MM.1S (cell line): ENCODE data around the gene FARP2.
"Not testable (repeated sequence)": the region's sequence is repeated elsewhere in the genome, so short reads cannot be mapped to it uniquely, and the experiment has no call there.

Experiments
- DNase-seq: peaks from one replicate; pipeline ENCODE4 v3.0.0-alpha.2; 2015
- H2AFZ ChIP-seq: fragments of 300-600 bp; sonication (generic); 2 replicates; pipeline ENCODE4 v1.6.0; 2016; ENCODE audit warnings: antibody characterized with exemption, low read length
- H3F3A ChIP-seq: fragments of 300-600 bp; sonication (generic); 2 replicates; pipeline ENCODE4 v1.6.1; 2016; ENCODE audit warnings: mild to moderate bottlenecking, antibody characterized with exemption, low read length, moderate library complexity, mixed read lengths; ENCODE audit not compliant: insufficient read depth
- H3K27ac ChIP-seq: fragments of 300-600 bp; sonication (generic); 2 replicates; pipeline ENCODE4 v1.5.1; 2016; ENCODE audit warnings: mild to moderate bottlenecking, low read length
- H3K27me3 ChIP-seq: fragments of 300-600 bp; sonication (generic); replicated peaks from 2 replicates; pipeline ENCODE4 v1.6.0; 2016; ENCODE audit warnings: low read length; ENCODE audit not compliant: insufficient read depth
- H3K36me3 ChIP-seq: fragments of 300-600 bp; sonication (generic); replicated peaks from 2 replicates; pipeline ENCODE4 v1.6.1; 2016; ENCODE audit warnings: mild to moderate bottlenecking, low read length, mixed read lengths; ENCODE audit not compliant: insufficient read depth
- H3K4me1 ChIP-seq: fragments of 300-600 bp; sonication (generic); 2 replicates; pipeline ENCODE4 v1.6.1; 2016; ENCODE audit warnings: low read length, mixed read lengths
- H3K4me2 ChIP-seq: fragments of 300-600 bp; sonication (generic); 2 replicates; pipeline ENCODE4 v1.6.0; 2016; ENCODE audit warnings: low read depth, low read length
- H3K4me3 ChIP-seq: fragments of 300-600 bp; sonication (generic); 2 replicates; pipeline ENCODE4 v1.5.1; 2016; ENCODE audit warnings: low read length, mixed read lengths
- H3K79me2 ChIP-seq: fragments of 300-600 bp; sonication (generic); 2 replicates; pipeline ENCODE4 v1.6.1; 2016; ENCODE audit warnings: mixed run types, low read length, mixed read lengths
- H3K9ac ChIP-seq: fragments of 300-600 bp; sonication (generic); 2 replicates; pipeline ENCODE4 v1.6.1; 2016; ENCODE audit warnings: low read length, mixed read lengths
- H3K9me2 ChIP-seq: fragments of 300-600 bp; sonication (generic); replicated peaks from 2 replicates; pipeline ENCODE4 v1.6.1; 2016; ENCODE audit warnings: mild to moderate bottlenecking, low read length, mixed read lengths; ENCODE audit not compliant: insufficient read depth
- H3K9me3 ChIP-seq: fragments of 300-600 bp; sonication (generic); replicated peaks from 2 replicates; pipeline ENCODE4 v1.6.1; 2016; ENCODE audit warnings: mild to moderate bottlenecking, low read length, mixed read lengths; ENCODE audit not compliant: insufficient read depth
- H4K20me1 ChIP-seq: fragments of 300-600 bp; sonication (generic); 2 replicates; pipeline ENCODE4 v1.6.1; 2016; ENCODE audit warnings: mild to moderate bottlenecking, low read length, moderate library complexity, mixed read lengths; ENCODE audit not compliant: insufficient read depth
- EZH2 ChIP-seq: fragments of 300-600 bp; sonication (generic); optimal IDR thresholded peaks from 2 replicates; pipeline ENCODE3; 2017; ENCODE audit warnings: low read depth, mild to moderate bottlenecking, antibody characterized with exemption, low read length, mixed read lengths
- EZH2phosphoT487 ChIP-seq: fragments of 300-600 bp; sonication (generic); IDR thresholded peaks from 2 replicates; pipeline ENCODE4 v1.6.1; 2018; ENCODE audit warnings: antibody characterized with exemption, low read length
- TF ChIP-seq, protein P1 (sequence below): fragments of 300-600 bp; sonication (generic); IDR thresholded peaks from 2 replicates; pipeline ENCODE4 v1.5.1; 2016; ENCODE audit warnings: antibody characterized with exemption, low read length, mixed read lengths

FARP2 gene

DNA sequence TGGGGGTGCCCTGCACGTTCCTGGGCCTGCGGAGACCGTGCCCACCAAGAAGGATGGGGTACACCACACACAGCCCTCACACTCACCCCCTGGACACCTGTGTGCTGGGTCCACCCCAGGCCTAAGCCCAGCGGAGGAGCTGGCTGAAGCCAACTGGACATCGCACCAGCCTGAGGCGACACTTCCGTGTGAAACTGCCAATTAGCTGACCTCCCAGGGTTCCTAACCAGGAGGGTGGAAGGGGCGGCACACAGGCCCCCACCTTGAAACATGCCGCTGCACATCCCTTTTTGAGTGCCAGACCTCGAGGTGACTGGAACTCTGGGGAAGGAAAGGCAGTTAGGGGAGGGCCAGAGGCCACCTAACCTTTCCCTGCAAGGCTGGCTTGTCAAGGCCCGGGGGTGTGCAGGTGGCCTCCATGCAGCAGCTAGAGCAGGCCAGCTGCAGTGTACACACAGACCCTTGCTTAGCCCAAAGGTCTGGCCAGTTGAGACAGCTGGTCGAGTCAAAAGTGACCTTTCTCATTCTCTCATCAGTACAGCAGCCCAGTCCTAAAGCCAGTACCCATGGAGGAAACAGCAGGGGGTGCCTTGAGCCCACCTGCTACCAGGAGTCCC, 147.8 kb downstream of the FARP2 start:
- no peak overlapping the region for H3K27ac ChIP-seq

DNA sequence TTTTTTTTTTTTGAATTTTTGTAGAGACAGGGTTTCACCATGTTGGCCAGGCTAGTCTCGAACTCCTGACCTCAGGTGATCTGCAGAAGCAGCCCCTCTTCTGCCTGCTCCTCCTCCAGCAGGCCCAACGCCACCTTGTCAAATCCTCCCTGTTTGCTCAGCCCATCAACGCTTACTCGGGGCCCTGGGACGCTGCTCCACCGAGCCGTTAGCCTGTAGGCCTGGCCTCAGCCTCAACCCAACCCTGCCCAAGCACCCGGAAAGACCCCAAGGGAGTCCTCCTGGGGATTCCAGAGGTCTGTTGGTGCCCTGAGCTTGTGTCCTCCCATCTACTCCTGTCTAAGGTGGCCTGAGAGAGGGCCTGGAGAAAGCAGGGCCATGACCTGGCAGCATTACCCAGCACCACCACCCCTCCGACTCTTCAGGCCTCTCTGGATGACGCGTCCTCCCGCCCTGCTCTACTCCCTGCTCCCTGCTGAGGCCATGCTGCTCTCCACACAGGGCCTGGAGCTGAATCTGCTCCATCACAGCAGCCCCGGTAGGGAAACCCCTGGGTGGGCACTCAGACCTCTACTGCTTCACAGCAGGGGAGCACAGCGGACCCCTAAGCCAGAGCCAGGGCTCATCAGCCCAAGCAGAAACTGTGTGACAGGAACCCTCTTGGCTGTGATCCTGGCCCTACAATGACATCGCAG, 149.1 kb downstream of the FARP2 start:
- Histone ChIP-seq H3K27me3 (peaks cover 10% of the 10 kb centered on the region), H4K20me1 (no peaks in the 10 kb centered on the region), H3K9me2 (no peaks in the 10 kb centered on the region), H3K9me3 (no peaks in the 10 kb centered on the region), H3K4me3 (no peak overlapping the region), H2AFZ (no peak overlapping the region), H3K27ac (no peak overlapping the region), H3K4me1 (peaks cover 5% of the 10 kb centered on the region), H3F3A (no peaks in the 10 kb centered on the region), H3K9ac (no peak overlapping the region), H3K79me2 (peaks cover 16% of the 10 kb centered on the region; the same call in 1 of the 2 replicates), H3K36me3 (no peaks in the 10 kb centered on the region), H3K4me2 (no peak overlapping the region)
- no peak for TF ChIP-seq EZH2
- TF ChIP-seq, protein P1, sequence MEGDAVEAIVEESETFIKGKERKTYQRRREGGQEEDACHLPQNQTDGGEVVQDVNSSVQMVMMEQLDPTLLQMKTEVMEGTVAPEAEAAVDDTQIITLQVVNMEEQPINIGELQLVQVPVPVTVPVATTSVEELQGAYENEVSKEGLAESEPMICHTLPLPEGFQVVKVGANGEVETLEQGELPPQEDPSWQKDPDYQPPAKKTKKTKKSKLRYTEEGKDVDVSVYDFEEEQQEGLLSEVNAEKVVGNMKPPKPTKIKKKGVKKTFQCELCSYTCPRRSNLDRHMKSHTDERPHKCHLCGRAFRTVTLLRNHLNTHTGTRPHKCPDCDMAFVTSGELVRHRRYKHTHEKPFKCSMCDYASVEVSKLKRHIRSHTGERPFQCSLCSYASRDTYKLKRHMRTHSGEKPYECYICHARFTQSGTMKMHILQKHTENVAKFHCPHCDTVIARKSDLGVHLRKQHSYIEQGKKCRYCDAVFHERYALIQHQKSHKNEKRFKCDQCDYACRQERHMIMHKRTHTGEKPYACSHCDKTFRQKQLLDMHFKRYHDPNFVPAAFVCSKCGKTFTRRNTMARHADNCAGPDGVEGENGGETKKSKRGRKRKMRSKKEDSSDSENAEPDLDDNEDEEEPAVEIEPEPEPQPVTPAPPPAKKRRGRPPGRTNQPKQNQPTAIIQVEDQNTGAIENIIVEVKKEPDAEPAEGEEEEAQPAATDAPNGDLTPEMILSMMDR, result no peak
- TF ChIP-seq EZH2phosphoT487, result no peak
- no peak for DNase-seq

More for the DNA sequence above, 147.8 kb downstream of the FARP2 start:
- H4K20me1 ChIP-seq, result no peaks in the 10 kb centered on the region
- TF ChIP-seq EZH2phosphoT487 (no peak), EZH2 (no peak)
- TF ChIP-seq, protein P1, result no peak
- no peak for DNase-seq
- no peak overlapping the region for H3K4me2 ChIP-seq
- no peak overlapping the region for H3K9ac ChIP-seq
- H3F3A ChIP-seq, result no peaks in the 10 kb centered on the region
- H3K36me3 ChIP-seq, result no peaks in the 10 kb centered on the region
- peaks cover 16% of the 10 kb centered on the region; the same call in 1 of the 2 replicates for H3K79me2 ChIP-seq
- no peaks in the 10 kb centered on the region for H3K27me3 ChIP-seq
- H3K9me2 ChIP-seq, result no peaks in the 10 kb centered on the region
- no peak overlapping the region for H3K4me3 ChIP-seq
- no peak overlapping the region for H2AFZ ChIP-seq
- H3K4me1 ChIP-seq, result peaks cover 1% of the 10 kb centered on the region
- H3K9me3 ChIP-seq, result no peaks in the 10 kb centered on the region

DNA sequence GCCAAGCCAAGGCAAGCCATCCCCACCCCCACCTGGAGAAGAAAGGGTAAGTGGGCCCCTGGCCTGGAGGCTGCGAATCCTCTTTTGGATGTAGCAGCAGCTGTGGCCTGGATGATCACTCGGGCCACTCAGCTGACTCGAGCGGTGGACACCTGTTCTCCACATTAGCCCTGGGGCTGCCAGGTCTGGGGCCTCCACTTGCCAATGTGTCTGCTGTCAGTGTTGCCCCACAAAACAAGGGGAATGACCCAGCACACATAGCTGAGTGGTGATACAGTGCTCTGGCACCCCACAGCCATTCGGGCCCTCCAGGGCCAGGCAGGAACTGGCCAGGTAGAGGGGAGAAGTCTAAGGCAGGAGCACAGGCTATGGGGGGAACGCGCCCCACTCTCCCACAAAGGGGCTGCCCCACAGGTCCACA, 149.7 kb downstream of the FARP2 start:
- DNase-seq, result no peak
- no peak overlapping the region for H3K4me3 ChIP-seq
- TF ChIP-seq EZH2phosphoT487 (no peak), EZH2 (no peak)
- TF ChIP-seq, protein P1, result no peak
- H3K79me2 ChIP-seq, result peaks cover 16% of the 10 kb centered on the region; the same call in 1 of the 2 replicates
- H3K9me2 ChIP-seq, result no peaks in the 10 kb centered on the region
- H3K27me3 ChIP-seq, result peaks cover 11% of the 10 kb centered on the region
- no peaks in the 10 kb centered on the region for H3F3A ChIP-seq
- no peak overlapping the region for H3K27ac ChIP-seq
- H2AFZ ChIP-seq, result no peak overlapping the region
- no peaks in the 10 kb centered on the region for H3K36me3 ChIP-seq
- H3K4me2 ChIP-seq, result no peak overlapping the region
- H4K20me1 ChIP-seq, result no peaks in the 10 kb centered on the region
- peaks cover 5% of the 10 kb centered on the region for H3K4me1 ChIP-seq
- H3K9me3 ChIP-seq, result no peaks in the 10 kb centered on the region
- H3K9ac ChIP-seq, result no peak overlapping the region

DNA sequence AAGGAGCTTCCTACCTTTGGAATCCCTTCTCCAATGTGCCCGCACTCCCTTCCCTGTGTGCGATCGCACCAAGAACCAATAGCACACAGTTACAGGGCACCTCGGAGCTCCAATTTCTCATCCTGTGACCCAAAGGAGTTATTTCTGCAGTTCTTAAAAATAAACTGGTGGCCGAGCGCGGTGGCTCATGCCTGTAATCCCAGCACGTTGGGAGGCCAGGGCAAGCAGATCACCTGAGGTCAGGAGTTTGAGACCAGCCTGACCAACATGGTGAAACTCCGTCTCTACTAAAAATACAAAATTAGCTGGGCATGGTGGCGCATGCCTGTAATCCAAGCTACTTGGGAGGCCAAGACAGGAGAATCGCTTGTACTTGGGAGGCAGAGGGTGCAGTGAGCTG, 150.2 kb downstream of the FARP2 start:
- H3K9me2 ChIP-seq, H3K4me3 ChIP-seq, DNase-seq, H4K20me1 ChIP-seq, H3K36me3 ChIP-seq, H3K9me3 ChIP-seq, H2AFZ ChIP-seq, H3F3A ChIP-seq, H3K4me2 ChIP-seq, H3K4me1 ChIP-seq, H3K27ac ChIP-seq, H3K9ac ChIP-seq: not testable (repeated sequence)
- peaks cover 16% of the 10 kb centered on the region for H3K27me3 ChIP-seq
- H3K79me2 ChIP-seq, result peaks cover 16% of the 10 kb centered on the region; the same call in 1 of the 2 replicates
